HepG2 (cell line): ENCODE data around the gene HRC. TPM values are rescaled to one million over a fixed set of nuclear protein-coding genes. Genes with fewer than 3 reads are reported as not detected.

Experiments used
- ATM ChIP-seq: fragments of 450-650 bp; IDR thresholded peaks from 2 replicates; pipeline ENCODE4 v1.7.1; 2017; ENCODE audit warnings: mild to moderate bottlenecking, borderline replicate concordance
- CERS6 ChIP-seq: sonication (generic); formaldehyde crosslinking; IDR thresholded peaks from 2 replicates; pipeline ENCODE4 v1.5.0; 2020; ENCODE audit warnings: missing genetic modification reagents
- EED ChIP-seq: sonication (generic); formaldehyde crosslinking; IDR thresholded peaks from 2 replicates; pipeline ENCODE4 v1.5.0; 2020; ENCODE audit warnings: mild to moderate bottlenecking, missing genetic modification reagents
- ETV6 ChIP-seq: sonication (generic); formaldehyde crosslinking; conservative IDR thresholded peaks from 2 replicates; pipeline ENCODE4 v1.4.0; 2020; ENCODE audit warnings: missing genetic modification reagents
- HINFP ChIP-seq: sonication (generic); formaldehyde crosslinking; IDR thresholded peaks from 2 replicates; pipeline ENCODE4 v1.4.0; 2020; ENCODE audit warnings: low read depth, mild to moderate bottlenecking, missing genetic modification reagents
- MED1 ChIP-seq: sonication (generic); formaldehyde crosslinking; IDR thresholded peaks from 2 replicates; pipeline ENCODE4 v1.4.0; 2020; ENCODE audit warnings: missing genetic modification reagents
- MXD4 ChIP-seq: IDR thresholded peaks from 2 replicates; pipeline ENCODE4 v1.6.1; 2016; ENCODE audit warnings: mild to moderate bottlenecking, missing biosample characterization, missing genetic modification reagents
- MZF1 ChIP-seq: sonication (generic); formaldehyde crosslinking; IDR thresholded peaks from 2 replicates; pipeline ENCODE4 v1.8.1; 2023; ENCODE audit warnings: mild to moderate bottlenecking, missing genetic modification reagents, borderline replicate concordance
- NFYC ChIP-seq: IDR thresholded peaks from 2 replicates; pipeline ENCODE4 v1.6.1; 2016; ENCODE audit warnings: missing genetic modification reagents, missing compliant biosample characterization
- PHF8 ChIP-seq: sonication (generic); formaldehyde crosslinking; IDR thresholded peaks from 2 replicates; pipeline ENCODE4 v1.5.0; 2020; ENCODE audit warnings: missing genetic modification reagents
- PLRG1 ChIP-seq: fragments of 450-650 bp; conservative IDR thresholded peaks from 2 replicates; pipeline ENCODE4 v1.6.1; 2016
- POLR2AphosphoS2 ChIP-seq: IDR thresholded peaks from 2 replicates; pipeline ENCODE4 v1.6.1; 2011; ENCODE audit warnings: low read depth, low read length, improper control_type of control experiment
- RFX3 ChIP-seq: IDR thresholded peaks from 2 replicates; pipeline ENCODE4 v1.6.1; 2016; ENCODE audit warnings: missing biosample characterization, missing genetic modification reagents
- SCMH1 ChIP-seq: sonication (generic); formaldehyde crosslinking; IDR thresholded peaks from 2 replicates; pipeline ENCODE4 v1.9.0; 2021; ENCODE audit warnings: missing genetic modification reagents, mild to moderate bottlenecking, borderline replicate concordance
- SRSF1 ChIP-seq: fragments of 200-400 bp; formaldehyde crosslinking; optimal IDR thresholded peaks from 2 replicates; pipeline ENCODE3; 2017; ENCODE audit warnings: mild to moderate bottlenecking, low read depth, low read length, moderate library complexity
- SYNCRIP ChIP-seq: fragments of 200-400 bp; formaldehyde crosslinking; IDR thresholded peaks from 2 replicates; pipeline ENCODE4 v1.6.1; 2018; ENCODE audit warnings: mild to moderate bottlenecking, low read depth, low read length; ENCODE audit not compliant: insufficient read depth
- U2AF1 ChIP-seq: fragments of 200-400 bp; formaldehyde crosslinking; optimal IDR thresholded peaks from 2 replicates; pipeline ENCODE3; 2017; ENCODE audit warnings: mild to moderate bottlenecking, low read depth, low read length
- ZBTB39 ChIP-seq: sonication (generic); formaldehyde crosslinking; IDR thresholded peaks from 2 replicates; pipeline ENCODE4 v1.5.0; 2020; ENCODE audit warnings: missing genetic modification reagents
- ZFP36 ChIP-seq: fragments of 150-350 bp; IDR thresholded peaks from 2 replicates; pipeline ENCODE4 v1.6.1; 2018; ENCODE audit warnings: borderline replicate concordance, low read length, low read depth; ENCODE audit not compliant: partially characterized antibody
- ZFP36L1 ChIP-seq: sonication (generic); formaldehyde crosslinking; IDR thresholded peaks from 2 replicates; pipeline ENCODE4 v1.8.0; 2022; ENCODE audit warnings: mild to moderate bottlenecking, missing genetic modification reagents, moderate library complexity
- ZKSCAN8 ChIP-seq: IDR thresholded peaks from 2 replicates; pipeline ENCODE4 v1.6.1; 2016; ENCODE audit warnings: borderline replicate concordance, missing genetic modification reagents, missing compliant biosample characterization
- ZNF326 ChIP-seq: sonication (generic); formaldehyde crosslinking; IDR thresholded peaks from 2 replicates; pipeline ENCODE4 v1.4.0; 2020; ENCODE audit warnings: missing genetic modification reagents, borderline replicate concordance
- ZNF616 ChIP-seq: sonication (generic); formaldehyde crosslinking; IDR thresholded peaks from 2 replicates; pipeline ENCODE4 v1.5.0; 2020; ENCODE audit warnings: low read depth, mild to moderate bottlenecking, missing genetic modification reagents
- ZNF720 ChIP-seq: sonication (generic); formaldehyde crosslinking; IDR thresholded peaks from 2 replicates; pipeline ENCODE4 v1.4.0; 2020; ENCODE audit warnings: missing genetic modification reagents
- polyA plus RNA-seq, 8 experiments: library from polyadenylated mRNA; depleted of rRNA in 3 of 8; stranded (reverse) in 7 of 8; unstranded in 1 of 8; fragments of >200 nt; fragmentation: Illumina TruSeq in 4 of 8; extraction: Trizol in 4 of 8; gene quantifications; 2 replicates each; pipeline versions ENCODE4 v1.2.1 to v1.2.3, GENCODE V29; 2011 to 2016; ENCODE audit warnings: low read depth in 4 of 8, missing spikeins in 1 of 8, mixed read lengths in 1 of 8; ENCODE audit not compliant: insufficient read depth in 1 of 8
- total RNA-seq, 5 experiments: library from RNA; depleted of rRNA; stranded (reverse); fragments of >200 nt; fragmentation: Illumina TruSeq; extraction: Trizol; gene quantifications; 2 replicates each; pipeline ENCODE4 v1.2.3, GENCODE V29; 2016; ENCODE audit warnings: low read depth in 1 of 5
- TF ChIP-seq, protein P1 (sequence below): IDR thresholded peaks from 2 replicates; pipeline ENCODE4 v1.6.1; 2016; ENCODE audit warnings: low read depth, control low read depth

HRC gene
- total and polyA plus RNA-seq, 2 of the 13 experiments (the other 11 are each of a cell fraction or from before 2014, with no cell fraction given) = 3.6 to 15.4 TPM

DNA sequence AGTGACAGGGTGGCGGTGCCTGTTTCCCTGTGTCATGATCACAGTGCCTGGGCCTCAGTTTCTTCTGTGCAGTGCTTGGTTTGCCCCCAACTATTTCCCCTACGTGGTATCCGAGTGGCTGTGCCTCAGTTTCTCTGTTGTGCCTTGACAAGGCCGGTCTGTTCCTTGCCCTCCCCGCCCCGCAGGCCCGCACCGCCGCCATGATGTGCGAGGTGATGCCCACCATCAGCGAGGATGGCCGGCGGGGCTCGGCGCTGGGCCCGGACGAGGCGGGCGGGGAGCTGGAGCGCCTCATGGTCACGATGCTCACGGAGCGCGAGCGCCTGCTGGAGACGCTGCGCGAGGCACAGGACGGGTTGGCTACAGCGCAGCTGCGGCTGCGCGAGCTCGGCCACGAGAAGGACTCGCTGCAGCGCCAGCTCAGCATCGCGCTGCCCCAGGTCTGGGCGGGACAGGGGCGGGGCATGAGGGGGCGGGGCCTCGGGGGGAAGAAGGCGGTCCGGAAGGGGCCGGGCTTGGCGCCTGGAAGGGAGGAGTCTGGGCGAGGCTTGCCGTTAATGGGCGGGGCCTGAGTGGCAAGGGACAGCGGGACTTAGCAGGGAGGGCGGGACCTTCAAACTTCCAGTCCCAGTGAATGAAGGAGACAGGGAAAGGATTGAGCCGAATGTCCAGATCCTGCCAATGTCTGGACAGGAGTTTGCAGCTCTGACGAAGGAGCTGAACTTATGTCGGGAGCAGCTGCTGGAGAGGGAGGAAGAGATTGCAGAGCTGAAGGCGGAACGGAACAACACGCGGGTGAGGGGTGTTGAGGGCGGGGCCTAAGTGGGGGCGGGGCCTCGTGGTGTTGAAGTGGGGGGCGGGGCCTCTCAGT is 27.3 kb downstream of the HRC start (continued):
- TF ChIP-seq HINFP (CRISPR knock-in tag) (peak; percentile 96), SRSF1 (peak; percentile 10), ZNF326 (CRISPR knock-in tag) (0 out of 2 replicates have a peak, but pooled peaks have one; percentile 58), ZBTB39 (CRISPR knock-in tag) (peak; percentile 88; the same call in 1 of the 2 replicates), ETV6 (CRISPR knock-in tag) (peak; percentile 95), ZNF616 (CRISPR knock-in tag) (peak; percentile 99), ZKSCAN8 (CRISPR knock-in tag) (peak; percentile 54), SYNCRIP (no peak), ZFP36L1 (CRISPR knock-in tag) (peak; percentile 99), CERS6 (CRISPR knock-in tag) (peak; percentile 98), U2AF1 (no peak), PLRG1 (no peak), ZFP36 (no peak), POLR2AphosphoS2 (no peak), ATM (no peak), RFX3 (CRISPR knock-in tag) (no peak), MED1 (CRISPR knock-in tag) (peak; percentile 88), PHF8 (CRISPR knock-in tag) (peak; percentile 72), MXD4 (CRISPR knock-in tag) (peak; percentile 98), MZF1 (CRISPR knock-in tag) (0 out of 2 replicates have a peak, but pooled peaks have one; percentile 72), SCMH1 (no peak), ZNF720 (peak; percentile 98), NFYC (CRISPR knock-in tag) (peak; percentile 61), EED (CRISPR knock-in tag) (peak; percentile 92)
- TF ChIP-seq, protein P1, sequence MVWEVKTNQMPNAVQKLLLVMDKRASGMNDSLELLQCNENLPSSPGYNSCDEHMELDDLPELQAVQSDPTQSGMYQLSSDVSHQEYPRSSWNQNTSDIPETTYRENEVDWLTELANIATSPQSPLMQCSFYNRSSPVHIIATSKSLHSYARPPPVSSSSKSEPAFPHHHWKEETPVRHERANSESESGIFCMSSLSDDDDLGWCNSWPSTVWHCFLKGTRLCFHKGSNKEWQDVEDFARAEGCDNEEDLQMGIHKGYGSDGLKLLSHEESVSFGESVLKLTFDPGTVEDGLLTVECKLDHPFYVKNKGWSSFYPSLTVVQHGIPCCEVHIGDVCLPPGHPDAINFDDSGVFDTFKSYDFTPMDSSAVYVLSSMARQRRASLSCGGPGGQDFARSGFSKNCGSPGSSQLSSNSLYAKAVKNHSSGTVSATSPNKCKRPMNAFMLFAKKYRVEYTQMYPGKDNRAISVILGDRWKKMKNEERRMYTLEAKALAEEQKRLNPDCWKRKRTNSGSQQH (CRISPR knock-in tag) = peak; percentile 100
